NB4 (cell line): Measurements from ENCODE around the gene FUCA1.

Experiments
- DNase-seq: peaks from one replicate; pipeline ENCODE4 v3.0.0; 2010; ENCODE audit warnings: low read depth
- H3K4me3 ChIP-seq: one replicate; pipeline ENCODE4 v1.5.1; 2011; ENCODE audit warnings: mild to moderate bottlenecking, low read depth, low read length, moderate library complexity
- MYC ChIP-seq: IDR thresholded peaks from 2 replicates; pipeline ENCODE4 v1.6.1; 2011; ENCODE audit warnings: low read depth, low read length
- POLR2A ChIP-seq: IDR thresholded peaks from 2 replicates; pipeline ENCODE4 v1.6.1; 2011; ENCODE audit warnings: mild to moderate bottlenecking; ENCODE audit not compliant: insufficient read length; ENCODE audit errors: extremely low read depth
- TF ChIP-seq, protein P1 (sequence below): IDR thresholded peaks from 2 replicates; pipeline ENCODE4 v1.6.1; 2011; ENCODE audit warnings: low read depth, low read length
- TF ChIP-seq, protein P2 (sequence below): IDR thresholded peaks from one replicate; pipeline ENCODE4 v1.5.1; 2012; ENCODE audit warnings: low read depth, low read length

FUCA1 gene

DNA sequence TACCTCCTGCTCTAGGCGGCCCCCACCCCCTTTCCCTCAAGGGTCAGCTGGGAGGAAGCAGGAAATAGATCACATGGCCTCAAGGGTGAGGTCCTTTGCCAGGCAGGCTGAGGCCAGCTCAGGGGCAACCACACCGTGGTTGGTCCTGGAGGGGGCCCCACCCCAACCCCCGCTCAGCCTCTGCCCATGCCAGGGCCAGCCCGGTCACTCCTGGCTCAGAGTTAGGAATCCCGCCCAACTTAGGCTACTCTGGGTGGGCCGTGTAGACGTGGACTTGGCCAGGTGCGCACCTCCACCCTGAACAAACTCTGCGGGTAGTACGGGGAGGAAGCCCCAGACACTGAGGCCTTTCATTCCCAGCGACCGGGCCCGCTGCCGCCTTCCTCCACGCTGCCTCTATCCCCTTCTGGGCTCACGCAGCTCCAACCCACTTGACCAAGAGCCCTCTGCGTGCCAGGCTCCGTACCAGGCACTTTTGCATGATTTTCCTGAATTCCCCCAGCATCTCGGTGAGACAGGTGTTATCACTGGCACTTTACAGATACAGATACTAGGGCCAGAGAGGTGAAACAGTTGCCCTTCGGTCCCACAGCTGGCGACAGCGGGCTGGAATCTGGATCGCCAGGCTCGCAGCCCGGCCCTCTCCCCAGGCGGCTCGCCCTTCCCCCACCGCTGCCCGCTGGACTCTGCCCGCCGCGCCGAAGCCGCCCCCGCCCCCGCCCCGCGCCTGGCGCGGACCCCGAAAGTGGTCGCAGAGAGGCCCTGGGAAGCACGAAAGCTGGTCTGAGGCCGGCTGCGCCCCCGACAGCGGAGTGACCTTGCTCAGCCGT is 68.3 kb downstream of the FUCA1 start:
- DNase-seq: peak; percentile 69
- TF ChIP-seq, protein P1, sequence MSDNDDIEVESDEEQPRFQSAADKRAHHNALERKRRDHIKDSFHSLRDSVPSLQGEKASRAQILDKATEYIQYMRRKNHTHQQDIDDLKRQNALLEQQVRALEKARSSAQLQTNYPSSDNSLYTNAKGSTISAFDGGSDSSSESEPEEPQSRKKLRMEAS: peak; percentile 70
- TF ChIP-seq POLR2A: no peak

DNA sequence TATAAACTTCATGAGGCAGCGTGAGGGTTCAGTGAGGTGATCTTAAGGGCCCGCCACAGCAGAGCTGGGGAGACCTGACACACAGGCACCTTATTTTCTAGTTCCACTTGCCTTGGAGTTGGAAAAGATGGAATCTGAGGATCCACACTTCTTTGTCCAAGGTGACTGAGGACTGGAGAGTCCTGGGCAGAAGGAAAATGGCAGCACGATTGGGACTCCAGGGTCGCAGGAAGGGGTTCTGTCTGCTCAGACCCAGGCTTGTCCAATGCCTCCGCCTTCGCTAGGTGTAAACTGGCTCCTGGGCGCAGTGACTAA is 68.9 kb downstream of the FUCA1 start:
- no peak for DNase-seq
- TF ChIP-seq MYC: no peak
- TF ChIP-seq, protein P2, sequence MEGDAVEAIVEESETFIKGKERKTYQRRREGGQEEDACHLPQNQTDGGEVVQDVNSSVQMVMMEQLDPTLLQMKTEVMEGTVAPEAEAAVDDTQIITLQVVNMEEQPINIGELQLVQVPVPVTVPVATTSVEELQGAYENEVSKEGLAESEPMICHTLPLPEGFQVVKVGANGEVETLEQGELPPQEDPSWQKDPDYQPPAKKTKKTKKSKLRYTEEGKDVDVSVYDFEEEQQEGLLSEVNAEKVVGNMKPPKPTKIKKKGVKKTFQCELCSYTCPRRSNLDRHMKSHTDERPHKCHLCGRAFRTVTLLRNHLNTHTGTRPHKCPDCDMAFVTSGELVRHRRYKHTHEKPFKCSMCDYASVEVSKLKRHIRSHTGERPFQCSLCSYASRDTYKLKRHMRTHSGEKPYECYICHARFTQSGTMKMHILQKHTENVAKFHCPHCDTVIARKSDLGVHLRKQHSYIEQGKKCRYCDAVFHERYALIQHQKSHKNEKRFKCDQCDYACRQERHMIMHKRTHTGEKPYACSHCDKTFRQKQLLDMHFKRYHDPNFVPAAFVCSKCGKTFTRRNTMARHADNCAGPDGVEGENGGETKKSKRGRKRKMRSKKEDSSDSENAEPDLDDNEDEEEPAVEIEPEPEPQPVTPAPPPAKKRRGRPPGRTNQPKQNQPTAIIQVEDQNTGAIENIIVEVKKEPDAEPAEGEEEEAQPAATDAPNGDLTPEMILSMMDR: no peak
- TF ChIP-seq, protein P1: no peak
- no peak for TF ChIP-seq POLR2A
- peak overlapping the region; percentile 79 for H3K4me3 ChIP-seq

More for the DNA sequence above, 68.3 kb downstream of the FUCA1 start:
- H3K4me3 ChIP-seq: peak overlapping the region; percentile 79

- TF ChIP-seq MYC: no peak
- TF ChIP-seq, protein P2: peak; percentile 24
- no peak overlapping the region for H3K4me3 ChIP-seq
- DNase-seq: peak; percentile 47
Measured at GRCh38 chr1:23798662-23799142, 69.4 kb downstream of the FUCA1 start.

DNA sequence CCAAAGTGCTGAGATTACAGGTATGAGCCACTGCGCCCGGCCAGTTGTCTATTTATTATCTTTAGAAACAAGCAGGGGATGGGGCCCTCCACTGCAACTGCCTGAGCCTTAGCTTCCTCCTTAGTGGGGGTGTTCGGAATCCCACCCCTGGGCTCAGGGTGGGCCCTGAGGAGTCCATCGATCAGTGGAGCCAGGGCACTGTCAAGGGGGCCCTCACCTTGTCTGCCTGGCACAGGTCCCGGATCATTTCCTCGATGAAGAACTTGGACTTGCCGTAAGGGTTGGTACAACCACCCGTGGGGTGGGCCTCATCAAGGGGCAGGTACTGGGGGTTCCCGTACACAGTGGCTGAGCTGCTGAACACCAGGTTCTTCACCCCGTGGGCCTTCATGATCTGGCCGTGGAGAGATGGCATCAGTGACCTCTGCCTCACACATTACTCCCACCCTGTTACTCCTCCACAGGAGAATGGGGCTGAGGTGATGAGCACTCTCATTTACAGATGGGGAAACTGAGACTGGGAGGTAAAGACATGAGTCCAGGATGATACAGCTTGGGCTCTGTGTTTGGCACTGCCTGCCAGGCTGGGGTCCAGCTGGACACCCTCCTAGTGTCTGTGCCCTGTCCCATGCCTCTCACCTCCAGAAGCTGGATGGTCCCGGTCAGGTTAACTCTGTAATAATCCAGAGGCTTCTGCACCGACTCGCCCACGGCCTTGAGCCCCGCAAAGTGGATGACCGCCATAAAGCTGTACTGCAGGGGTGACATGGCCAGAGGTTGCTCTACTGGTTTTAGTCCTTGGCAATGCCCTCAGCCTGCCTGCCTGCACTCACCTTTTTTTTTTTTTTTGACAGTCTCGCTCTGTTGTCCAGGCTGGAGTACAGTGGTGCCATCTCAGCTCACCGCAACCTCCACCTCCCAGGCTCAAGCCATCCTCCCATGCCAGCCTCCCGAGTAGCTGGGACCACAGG is 70.3 kb downstream of the FUCA1 start:
- no peak for TF ChIP-seq MYC
- TF ChIP-seq, protein P2: no peak
- TF ChIP-seq, protein P1: no peak
- no peak for TF ChIP-seq POLR2A
- H3K4me3 ChIP-seq: no peak overlapping the region
- DNase-seq: no peak

- no peak for DNase-seq
- TF ChIP-seq POLR2A (no peak), MYC (no peak)
- TF ChIP-seq, protein P2: no peak
- TF ChIP-seq, protein P1: no peak
- H3K4me3 ChIP-seq: no peak overlapping the region
Measured at GRCh38 chr1:23796466-23797271, 71.4 kb downstream of the FUCA1 start.
